IMR-90 (cell line): ENCODE results near the gene DYNLT5.

Experiments used
- CEBPB ChIP-seq: IDR thresholded peaks from 2 replicates; pipeline ENCODE4 v1.6.1; 2012; ENCODE audit warnings: low read depth, low read length, improper control_type of control experiment
- CTCF ChIP-seq: conservative IDR thresholded peaks from 2 replicates; pipeline ENCODE4 v1.5.1; 2012; ENCODE audit warnings: mild to moderate bottlenecking, low read depth, low read length, improper control_type of control experiment

- 0 out of 2 replicates have a peak, but pooled peaks have one; percentile 17 for TF ChIP-seq CTCF
- no peak for TF ChIP-seq CEBPB
These were observed 40.8 kb upstream of the DYNLT5 start for GRCh38 chr1:66711420-66711819.
